Neuron (in vitro differentiated cells): ENCODE results near the gene ZNF479.
"Not testable (repeated sequence)": the region's sequence is repeated elsewhere in the genome, so short reads cannot be mapped to it uniquely, and the experiment has no call there.

Experiments
- H2AFZ ChIP-seq: one replicate; pipeline ENCODE4 v1.6.1; 2013; ENCODE audit warnings: low read depth, mild to moderate bottlenecking, inconsistent platforms, low read length, moderate library complexity
- H3K27me3 ChIP-seq: one replicate; pipeline ENCODE4 v1.6.1; 2013; ENCODE audit warnings: low read length; ENCODE audit not compliant: insufficient read depth
- H3K36me3 ChIP-seq: one replicate; pipeline ENCODE4 v1.6.1; 2013; ENCODE audit warnings: low read length; ENCODE audit not compliant: insufficient read depth
- H3K4me1 ChIP-seq: one replicate; pipeline ENCODE4 v1.6.1; 2013; ENCODE audit warnings: low read length; ENCODE audit not compliant: insufficient read depth
- H3K4me3 ChIP-seq: 2 replicates; pipeline ENCODE4 v1.5.1; 2013; ENCODE audit warnings: mild to moderate bottlenecking, low read length, moderate library complexity
- H3K9me3 ChIP-seq: one replicate; pipeline ENCODE4 v1.6.1; 2013; ENCODE audit warnings: low read length

The ZNF479 gene

GRCh38 chr7:57132336-57132735 is at the start of gene ZNF479:
ZNF479 (minus strand) TSS chr7:57132436; CDS start chr7:57132324, 112 bp downstream.
- H2AFZ ChIP-seq, H3K4me3 ChIP-seq, H3K9me3 ChIP-seq, H3K27me3 ChIP-seq, H3K36me3 ChIP-seq, H3K4me1 ChIP-seq: not testable (repeated sequence)

DNA sequence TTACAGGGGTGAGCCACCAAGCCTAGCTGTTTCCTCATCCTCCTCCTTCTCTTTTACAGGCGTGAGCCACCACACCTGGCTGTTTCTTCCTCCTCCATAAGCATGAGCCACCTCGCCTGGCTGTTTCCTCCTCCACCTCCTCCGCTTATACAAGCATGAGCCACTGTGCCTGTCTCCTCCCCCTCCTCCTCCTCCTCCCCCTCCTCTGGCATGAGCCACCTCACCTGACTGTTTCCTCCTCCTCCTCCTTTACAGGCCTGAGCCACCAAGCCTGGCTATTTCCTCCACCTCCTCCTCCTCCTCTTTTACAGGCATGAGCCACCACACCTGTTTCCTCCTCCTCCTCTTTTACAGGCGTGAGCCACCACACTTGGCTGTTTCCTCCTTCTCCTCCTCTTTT is 49.8 kb upstream of the ZNF479 start:
- no peaks in the 10 kb centered on the region for H3K4me1 ChIP-seq
- peaks cover 2% of the 10 kb centered on the region for H3K9me3 ChIP-seq
- no peak overlapping the region for H2AFZ ChIP-seq
- no peaks in the 10 kb centered on the region for H3K27me3 ChIP-seq
- no peak overlapping the region for H3K4me3 ChIP-seq
- H3K36me3 ChIP-seq, result no peaks in the 10 kb centered on the region

GRCh38 chr7:57181281-57181680 is 49.0 kb upstream of the ZNF479 start:
- peaks cover 2% of the 10 kb centered on the region for H3K9me3 ChIP-seq
- no peaks in the 10 kb centered on the region for H3K36me3 ChIP-seq
- no peaks in the 10 kb centered on the region for H3K27me3 ChIP-seq
- no peaks in the 10 kb centered on the region for H3K4me1 ChIP-seq
- H3K4me3 ChIP-seq, result no peak overlapping the region
- H2AFZ ChIP-seq, result no peak overlapping the region

DNA sequence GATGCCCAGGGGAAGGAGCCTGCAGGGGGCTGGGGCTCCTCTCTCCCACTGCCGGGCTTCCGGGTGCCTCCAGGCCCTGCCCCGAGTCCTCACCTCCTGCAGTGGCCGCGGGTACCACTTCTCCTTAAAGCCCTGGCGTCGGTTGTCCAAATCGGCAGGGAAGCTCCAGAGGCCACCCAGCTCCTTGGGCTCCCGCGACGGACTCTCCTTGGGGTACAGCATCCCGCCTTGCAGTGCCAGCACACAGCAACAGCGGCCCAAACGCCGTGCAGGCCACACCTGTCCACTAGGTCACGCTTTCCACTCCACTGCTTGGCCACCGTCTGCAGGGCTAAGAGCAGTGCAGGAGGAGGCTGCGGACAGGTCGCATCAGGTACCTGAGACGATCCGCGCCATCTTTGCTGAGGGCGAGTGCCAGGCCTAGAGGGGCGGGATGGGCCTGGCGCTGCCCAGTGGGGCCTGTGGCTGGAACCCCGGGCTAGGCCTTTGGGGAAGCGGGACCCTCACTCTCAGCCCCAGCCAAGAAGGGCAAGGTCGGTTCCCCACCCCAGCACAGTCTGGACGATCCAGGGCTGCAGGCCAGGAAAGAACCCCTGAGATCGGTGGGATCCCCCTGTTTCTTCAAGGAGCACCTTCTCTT is 47.7 kb upstream of the ZNF479 start:
- no peak overlapping the region for H2AFZ ChIP-seq
- H3K4me3 ChIP-seq, result no peak overlapping the region
- H3K9me3 ChIP-seq, result peaks cover 2% of the 10 kb centered on the region
- no peaks in the 10 kb centered on the region for H3K27me3 ChIP-seq
- no peaks in the 10 kb centered on the region for H3K36me3 ChIP-seq
- no peaks in the 10 kb centered on the region for H3K4me1 ChIP-seq

- Histone ChIP-seq H3K27me3 (no peaks in the 10 kb centered on the region), H3K9me3 (peaks cover 2% of the 10 kb centered on the region), H3K4me3 (no peak overlapping the region), H3K4me1 (no peaks in the 10 kb centered on the region), H3K36me3 (no peaks in the 10 kb centered on the region), H2AFZ (no peak overlapping the region)
Observed at GRCh38 chr7:57178768-57179139, 46.5 kb upstream of the ZNF479 start.

DNA sequence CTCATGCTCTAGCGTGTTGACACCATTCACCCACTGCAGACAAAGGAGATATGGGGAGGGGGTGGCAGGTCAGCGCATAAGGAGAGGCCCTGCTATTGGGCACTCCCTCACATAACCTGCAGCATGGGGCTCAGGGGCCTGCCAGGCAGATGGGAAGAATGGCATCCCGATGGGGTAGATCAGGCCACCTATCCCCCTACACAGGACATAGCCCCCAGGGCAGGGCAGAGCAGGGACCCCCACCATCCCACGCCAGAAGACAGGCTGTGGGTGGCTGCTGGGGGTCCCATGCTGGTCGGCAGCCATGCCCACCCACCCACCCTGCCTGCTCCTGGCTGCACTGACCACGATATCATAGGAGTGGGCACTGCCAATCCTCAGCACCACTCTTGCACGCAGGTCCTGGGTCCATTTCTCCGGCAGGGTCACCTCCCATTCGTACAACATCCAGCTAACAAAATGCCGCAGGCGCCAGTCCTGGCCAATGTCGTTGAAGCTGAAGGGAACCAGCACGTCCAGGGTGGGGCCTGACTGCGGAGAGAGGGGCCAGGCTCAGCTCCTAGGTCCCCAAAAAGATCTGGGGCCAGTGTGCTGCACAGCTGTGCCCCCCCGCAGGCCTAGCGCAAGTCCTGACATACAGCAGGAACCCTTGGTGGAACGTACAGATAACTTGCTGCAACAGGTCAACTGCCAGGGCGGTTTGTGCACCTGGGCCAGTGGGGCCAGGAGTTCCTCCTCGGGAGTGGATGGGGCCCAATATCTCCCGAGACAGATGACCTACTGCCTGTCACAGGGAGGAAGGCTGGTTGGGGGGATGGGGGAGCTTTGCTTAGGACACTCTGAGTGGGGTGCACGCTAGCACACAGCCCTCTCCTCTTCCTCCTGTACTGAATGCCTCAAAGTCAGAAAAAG is 45.9 kb upstream of the ZNF479 start:
- no peak overlapping the region for H2AFZ ChIP-seq
- peaks cover 2% of the 10 kb centered on the region for H3K9me3 ChIP-seq
- no peaks in the 10 kb centered on the region for H3K4me1 ChIP-seq
- H3K4me3 ChIP-seq, result no peak overlapping the region
- H3K36me3 ChIP-seq, result no peaks in the 10 kb centered on the region
- H3K27me3 ChIP-seq, result no peaks in the 10 kb centered on the region

GRCh38 chr7:57176928-57177635 is 44.8 kb upstream of the ZNF479 start:
- Histone ChIP-seq H3K4me1 (no peaks in the 10 kb centered on the region), H3K4me3 (no peak overlapping the region), H3K27me3 (no peaks in the 10 kb centered on the region), H2AFZ (no peak overlapping the region), H3K36me3 (no peaks in the 10 kb centered on the region), H3K9me3 (peaks cover 2% of the 10 kb centered on the region)

DNA sequence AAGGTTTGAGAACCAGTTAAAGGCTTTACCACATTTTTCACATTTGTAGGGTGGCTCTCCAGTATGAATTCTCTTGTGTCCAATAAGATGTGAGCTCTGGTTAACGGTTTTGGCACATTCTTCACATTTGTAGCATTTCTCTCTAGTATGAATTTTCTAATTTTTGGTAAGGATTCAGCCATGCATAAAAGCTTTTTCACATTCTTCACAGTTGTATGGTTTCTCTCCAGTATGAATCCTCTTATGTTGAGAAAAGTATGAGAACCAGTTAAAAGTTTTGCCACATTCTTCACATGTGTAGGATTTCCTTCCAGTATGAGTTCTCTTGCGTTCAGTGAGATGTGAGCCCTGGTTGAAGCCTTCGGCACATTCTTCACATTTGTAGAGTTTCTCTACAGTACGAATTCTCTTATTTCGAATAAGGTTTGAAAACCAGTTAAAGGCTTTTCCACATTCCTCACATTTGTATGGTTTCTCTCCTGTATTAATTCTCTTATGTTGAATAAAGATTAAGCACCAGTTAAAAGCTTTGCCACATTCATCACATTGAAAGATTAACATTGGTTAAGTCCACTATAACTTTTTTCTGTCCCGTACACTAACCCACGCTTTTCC is 33.2 kb upstream of the ZNF479 start:
- H3K4me1 ChIP-seq, result no peaks in the 10 kb centered on the region
- no peak overlapping the region for H2AFZ ChIP-seq
- H3K36me3 ChIP-seq, result no peaks in the 10 kb centered on the region
- no peak overlapping the region for H3K4me3 ChIP-seq
- H3K27me3 ChIP-seq, result no peaks in the 10 kb centered on the region
- peaks cover 4% of the 10 kb centered on the region for H3K9me3 ChIP-seq

DNA sequence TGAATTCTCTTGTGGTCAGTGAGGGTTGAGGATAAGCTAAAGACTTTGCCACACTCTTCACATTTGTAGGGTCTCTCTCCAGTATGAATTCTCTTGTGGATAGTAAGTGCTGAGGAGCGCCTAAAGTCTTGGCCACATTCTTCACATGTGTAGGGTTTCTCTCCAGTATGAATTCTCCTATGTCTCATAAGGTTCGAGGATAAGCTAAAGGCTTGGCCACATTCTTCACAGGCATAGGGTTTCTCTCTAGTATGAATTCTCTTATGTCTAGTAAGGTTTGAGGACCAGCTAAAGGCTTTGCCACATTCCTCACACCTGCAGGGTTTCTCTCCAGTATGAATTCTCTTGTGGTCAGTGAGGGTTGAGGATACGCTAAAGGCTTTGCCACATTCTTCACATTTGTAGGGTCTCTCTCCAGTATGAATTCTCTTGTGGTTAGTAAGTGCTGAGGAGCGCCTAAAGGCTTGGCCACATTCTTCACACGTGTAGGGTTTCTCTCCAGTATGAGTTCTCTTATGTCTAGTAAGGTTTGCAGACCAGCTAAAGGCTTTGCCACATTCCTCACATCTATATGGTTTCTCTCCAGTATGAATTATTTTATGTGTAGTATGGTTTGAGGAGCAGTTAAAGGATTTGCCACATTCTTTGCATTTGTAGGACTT is 12.0 kb downstream of the ZNF479 start:
- H3K9me3 ChIP-seq, H2AFZ ChIP-seq, H3K27me3 ChIP-seq, H3K4me3 ChIP-seq, H3K36me3 ChIP-seq, H3K4me1 ChIP-seq: not testable (repeated sequence)
